HG03196 (cell line): ENCODE data around the gene C19orf73.
A peak's percentile ranks its signal among the peaks of the same experiment; 100 is the strongest.

Source experiments
- ATAC-seq: cut with Tn5 transposase; IDR thresholded peaks from one replicate; pipeline ENCODE4 v1.9.1; 2021; ENCODE audit not compliant: unreplicated experiment

C19orf73 gene, protein sequence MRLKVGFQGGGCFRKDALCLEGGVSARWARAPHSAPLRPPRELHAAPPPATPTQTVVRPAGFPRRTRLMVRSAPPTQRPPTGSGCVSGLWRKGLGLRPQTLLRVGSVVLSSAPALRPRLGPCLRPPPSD

GRCh38 chr19:49118565-49119410, at the start of gene C19orf73:
Gene C19orf73, minus strand, starts transcription at chr19:49119143. Its CDS starts 121 bp downstream, at chr19:49119022.
- ATAC-seq = peak; percentile 70

- no peak for ATAC-seq
These were observed 49.5 kb upstream of the C19orf73 start for GRCh38 chr19:49168421-49168820.

GRCh38 chr19:49167857-49168409, 49.0 kb upstream of the C19orf73 start:
- ATAC-seq = no peak

DNA sequence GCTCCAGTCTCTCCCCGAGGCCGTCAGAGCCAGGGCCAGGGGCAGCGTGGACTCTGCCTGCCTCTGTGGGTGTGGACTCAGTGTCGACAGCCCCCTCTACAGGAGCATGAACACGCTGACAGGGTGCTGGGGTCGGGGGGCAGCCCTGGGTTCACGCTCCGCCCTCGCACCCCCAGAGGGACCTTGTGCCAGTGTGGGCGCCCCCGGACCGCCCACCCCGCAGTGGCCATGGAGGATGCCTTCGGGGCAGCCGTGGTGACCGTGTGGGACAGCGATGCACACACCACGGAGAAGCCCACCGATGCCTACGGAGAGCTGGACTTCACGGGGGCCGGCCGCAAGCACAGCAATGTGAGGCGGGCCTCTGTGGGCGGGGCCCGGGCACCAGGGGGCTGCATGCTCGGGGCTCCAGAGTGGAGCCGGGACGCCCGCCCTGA, 46.9 kb upstream of the C19orf73 start:
- no peak for ATAC-seq

DNA sequence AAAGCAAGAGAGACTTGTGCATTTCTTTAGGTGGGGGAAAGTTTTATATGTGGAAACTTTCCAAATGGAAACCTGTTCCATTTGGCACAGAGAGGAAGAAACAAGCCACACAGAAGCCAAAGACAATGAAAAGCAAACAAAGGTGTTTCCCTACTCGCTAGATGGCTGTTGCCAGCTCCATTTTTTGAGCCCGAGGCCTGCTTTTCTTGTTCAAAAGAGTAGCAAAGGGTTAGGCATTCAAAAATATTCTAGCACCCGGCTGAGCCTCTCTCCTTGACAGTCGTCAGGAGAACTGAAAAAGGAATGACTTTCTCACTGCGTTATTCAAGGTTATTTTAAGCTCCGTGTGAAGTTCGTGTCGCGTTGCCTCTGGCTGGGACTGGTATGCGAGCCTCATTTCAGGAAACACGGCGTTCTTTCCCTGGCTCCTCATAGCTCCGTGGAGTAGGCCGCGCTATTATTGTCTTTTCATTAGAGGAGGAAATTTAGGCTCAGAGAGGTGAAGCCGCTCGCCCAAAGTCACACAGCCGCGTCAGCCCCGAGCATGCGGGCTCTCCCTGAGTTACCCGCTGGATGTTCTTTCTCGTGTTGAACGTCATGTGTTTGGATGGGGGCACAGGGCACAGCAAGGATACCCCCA, 46.3 kb upstream of the C19orf73 start:
- no peak for ATAC-seq

GRCh38 chr19:49161987-49162386, 43.0 kb upstream of the C19orf73 start:
- no peak for ATAC-seq

GRCh38 chr19:49160450-49161189, 41.7 kb upstream of the C19orf73 start:
- ATAC-seq = no peak

DNA sequence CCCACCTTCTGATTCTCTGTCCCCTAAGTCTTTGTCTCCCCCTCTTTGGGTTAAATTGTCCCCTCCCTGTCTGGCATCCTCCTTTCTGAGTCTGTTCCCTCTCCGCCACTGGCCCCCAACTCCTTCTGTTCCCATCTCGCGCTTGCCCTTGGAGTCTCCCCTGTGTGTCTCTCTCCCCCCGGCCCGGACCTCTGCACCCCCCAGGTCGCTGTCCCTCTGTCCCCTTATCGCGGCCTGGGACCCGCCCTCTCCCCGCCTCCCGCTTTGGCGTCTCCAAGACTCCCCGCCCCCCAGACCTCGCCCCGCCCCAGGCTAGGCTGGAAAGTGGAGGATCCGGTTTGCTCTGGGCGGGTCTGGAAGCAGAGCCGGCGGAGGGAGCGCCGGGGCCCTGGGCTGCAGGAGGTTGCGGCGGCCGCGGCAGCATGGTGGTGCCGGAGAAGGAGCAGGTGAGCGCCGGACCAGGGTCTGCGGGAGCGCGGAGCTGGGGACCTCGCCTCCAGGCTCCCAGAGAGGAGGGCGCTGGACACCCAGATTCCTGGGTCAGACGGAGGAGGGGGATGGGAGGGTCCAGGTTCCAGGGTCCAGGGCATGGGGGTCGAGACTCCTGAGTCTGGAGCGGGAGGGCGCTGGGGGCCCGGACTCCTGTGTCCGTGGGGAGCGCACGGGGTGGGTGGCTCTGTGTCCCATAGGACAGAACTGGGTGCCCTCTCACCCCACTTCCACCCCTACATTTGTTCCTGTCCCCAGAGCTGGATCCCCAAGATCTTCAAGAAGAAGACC, 38.7 kb upstream of the C19orf73 start, which contains the start of gene TRPM4:
Gene TRPM4 (plus strand): TSS at position 348 of the 780 bp plus-strand sequence. CDS start 75 bp downstream, at position 423.
- no peak for ATAC-seq

GRCh38 chr19:49155820-49156346, 36.9 kb upstream of the C19orf73 start:
- no peak for ATAC-seq

DNA sequence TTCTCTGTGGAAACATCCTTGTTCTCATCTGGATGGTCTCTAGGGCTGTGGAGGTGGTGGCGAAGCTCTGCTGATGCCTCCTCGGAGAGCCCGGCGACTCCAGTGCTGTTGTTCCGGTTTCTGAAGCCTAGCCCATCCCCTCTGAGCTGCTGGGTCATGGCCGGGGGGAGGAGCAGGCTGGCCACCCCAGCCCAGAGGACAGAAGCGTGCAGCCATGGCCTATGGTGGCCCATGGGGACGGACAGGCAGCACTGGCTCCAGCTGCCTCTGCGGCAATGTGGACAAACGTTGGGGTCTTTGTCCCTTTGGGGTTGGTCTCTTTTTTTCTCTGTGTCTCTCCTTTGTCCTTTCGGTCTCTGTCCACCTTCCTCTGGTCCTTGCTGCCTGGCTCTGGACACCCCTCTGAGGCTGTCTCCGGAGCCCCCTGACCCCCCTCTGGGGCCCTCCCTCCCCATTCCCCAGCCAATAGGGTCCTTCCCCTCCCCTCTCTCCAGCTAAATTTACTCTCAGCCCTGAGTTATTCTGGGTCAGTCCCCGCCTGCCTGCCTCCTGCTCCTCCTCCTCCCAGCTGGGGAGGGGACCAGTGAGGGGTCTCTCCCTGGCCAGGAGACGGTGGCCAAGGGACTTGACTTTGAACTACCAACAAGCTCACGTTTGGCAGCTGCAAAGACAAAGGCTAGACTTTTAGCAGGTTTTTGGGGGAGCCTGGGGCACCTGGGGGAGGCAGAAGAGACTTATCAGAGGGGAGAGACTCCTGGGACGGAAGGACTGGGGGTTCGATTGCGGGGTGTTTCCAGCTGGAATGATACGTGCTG, 36.3 kb upstream of the C19orf73 start, which contains the start of gene HRC:
Gene HRC (minus strand): TSS at position 392 of the 815 bp plus-strand sequence. CDS start 159 bp downstream, at position 233.
- ATAC-seq = no peak

DNA sequence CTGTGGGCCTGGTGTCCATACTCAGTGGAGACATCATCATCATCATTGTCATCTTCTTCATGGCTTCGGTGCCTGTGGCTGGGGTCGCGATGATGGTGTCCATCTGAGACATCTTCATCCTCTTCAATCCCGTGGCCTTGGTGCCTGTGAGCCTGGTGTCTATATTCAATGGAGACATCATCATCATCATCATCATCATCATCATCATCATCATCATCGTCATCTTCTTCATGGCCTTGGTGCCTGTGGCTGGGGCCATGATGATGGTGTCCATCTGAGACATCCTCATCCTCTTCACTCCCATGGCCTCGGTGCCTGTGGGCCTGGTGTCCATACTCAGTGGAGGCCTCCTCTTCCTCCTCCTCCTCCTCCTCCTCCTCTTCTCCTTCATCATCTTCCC, 35.3 kb upstream of the C19orf73 start:
- no peak for ATAC-seq

GRCh38 chr19:49153167-49153809, 34.3 kb upstream of the C19orf73 start:
- ATAC-seq = no peak

- no peak for ATAC-seq
These were observed 33.2 kb upstream of the C19orf73 start for GRCh38 chr19:49152119-49152550.

- ATAC-seq = no peak
These were observed 32.5 kb upstream of the C19orf73 start for GRCh38 chr19:49151267-49152118.

DNA sequence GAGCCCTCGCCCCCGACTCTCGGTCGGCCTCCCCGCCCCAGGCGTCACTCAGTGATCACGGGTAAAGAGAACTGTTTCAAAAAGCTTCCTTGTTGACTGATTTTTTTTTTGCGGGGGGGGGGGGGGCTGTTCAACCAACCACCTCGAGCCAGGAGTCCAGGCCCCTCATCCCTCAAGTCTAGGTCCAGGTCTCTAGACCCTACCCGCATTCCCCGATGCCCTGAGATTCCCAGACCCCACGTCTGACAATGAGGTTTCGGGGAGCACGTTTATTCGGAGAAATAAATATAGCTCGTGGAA, 32.0 kb upstream of the C19orf73 start:
- no peak for ATAC-seq

DNA sequence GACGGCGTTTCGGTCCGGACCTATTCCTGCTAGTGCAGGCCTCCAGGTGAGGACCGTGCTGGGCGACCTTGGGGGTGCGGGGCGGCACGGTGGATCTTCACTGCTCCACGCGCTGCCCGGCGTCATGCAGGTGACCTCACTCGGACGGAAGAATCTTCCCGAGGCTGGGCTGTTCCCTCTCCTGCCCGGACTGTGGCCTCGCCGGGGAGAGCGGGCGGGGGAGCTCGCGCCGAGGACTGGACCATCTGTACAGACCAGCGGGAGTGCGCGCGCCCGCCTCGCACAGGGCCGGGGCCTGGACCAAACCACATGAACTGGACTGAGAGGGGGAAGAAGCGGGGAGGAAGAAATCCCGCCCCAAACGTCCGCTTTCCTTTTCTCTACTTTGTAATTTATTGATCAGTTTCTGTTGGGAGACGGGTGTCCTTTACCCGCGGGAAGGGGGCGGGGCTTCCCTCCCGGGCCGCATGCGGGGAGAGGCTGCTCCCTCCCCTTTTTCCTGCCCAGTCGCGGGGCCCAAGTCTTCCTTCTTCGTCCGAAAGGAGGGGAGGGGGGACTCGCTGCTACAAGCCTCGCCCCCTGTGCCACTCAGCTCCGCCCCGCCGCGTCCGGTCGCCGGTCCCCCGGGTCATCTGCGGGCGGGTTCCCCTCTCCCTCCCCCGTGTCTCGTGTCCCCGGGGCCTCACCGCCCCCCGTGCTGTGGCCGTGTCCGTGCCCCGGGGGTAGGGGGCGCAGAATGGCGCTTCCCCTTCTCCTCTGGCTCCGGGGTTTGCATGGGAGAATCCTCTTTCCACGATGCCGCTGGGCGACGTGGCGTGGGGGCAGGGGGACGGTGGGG, 31.4 kb upstream of the C19orf73 start:
- ATAC-seq = no peak

- no peak for ATAC-seq
These were observed 30.7 kb upstream of the C19orf73 start for GRCh38 chr19:49149652-49150105.
